Measurements from ENCODE around the gene HGS.

The HGS gene

GRCh38 chr17:81723651-81724209 lies 39.9 kb downstream of the HGS start:
- Histone ChIP-seq H3K27me3 (no peaks in the 10 kb centered on the region), H3K36me3 (no peaks in the 10 kb centered on the region), H3K4me3 (ENCODE audit: low read depth, low read length) (no peak overlapping the region), H3K9me3 (no peaks in the 10 kb centered on the region; the same call in 1 of the 2 replicates), H3K4me1 (no peaks in the 10 kb centered on the region; the same call in none of the 2 replicates)
- TF ChIP-seq CTCF (IDR thresholded peaks at IDR 0.05; ENCODE audit: low read depth, low read length) = no peak
- no peak for DNase-seq

GRCh38 chr17:81725439-81725838 lies 41.6 kb downstream of the HGS start:
- TF ChIP-seq CTCF (IDR thresholded peaks at IDR 0.05; ENCODE audit: low read depth, low read length) = no peak
- no peak for DNase-seq
- H3K36me3 ChIP-seq = no peaks in the 10 kb centered on the region
- no peaks in the 10 kb centered on the region; the same call in none of the 2 replicates for H3K4me1 ChIP-seq
- H3K4me3 ChIP-seq (ENCODE audit: low read depth, low read length) = no peak overlapping the region
- H3K9me3 ChIP-seq = no peaks in the 10 kb centered on the region; the same call in 1 of the 2 replicates
- no peaks in the 10 kb centered on the region for H3K27me3 ChIP-seq

- no peak for DNase-seq
- Histone ChIP-seq H3K36me3 (no peaks in the 10 kb centered on the region), H3K4me1 (no peaks in the 10 kb centered on the region; the same call in none of the 2 replicates), H3K4me3 (ENCODE audit: low read depth, low read length) (no peak overlapping the region), H3K27me3 (no peaks in the 10 kb centered on the region), H3K9me3 (no peaks in the 10 kb centered on the region; the same call in 1 of the 2 replicates)
- no peak for TF ChIP-seq CTCF (IDR thresholded peaks at IDR 0.05; ENCODE audit: low read depth, low read length)
Measured at GRCh38 chr17:81726004-81726403, 42.2 kb downstream of the HGS start.

GRCh38 chr17:81727324-81728031 lies 43.7 kb downstream of the HGS start:
- Histone ChIP-seq H3K9me3 (no peaks in the 10 kb centered on the region), H3K4me3 (ENCODE audit: low read depth, low read length) (no peak overlapping the region), H3K27me3 (no peaks in the 10 kb centered on the region; the same call in 1 of the 2 replicates), H3K36me3 (no peaks in the 10 kb centered on the region), H3K4me1 (no peaks in the 10 kb centered on the region)
- DNase-seq = no peak
- no peak for TF ChIP-seq CTCF (IDR thresholded peaks at IDR 0.05; ENCODE audit: low read depth, low read length)

- Histone ChIP-seq H3K9me3 (no peaks in the 10 kb centered on the region), H3K27me3 (peaks cover 9% of the 10 kb centered on the region), H3K36me3 (no peaks in the 10 kb centered on the region), H3K4me3 (ENCODE audit: low read depth, low read length) (no peak overlapping the region), H3K4me1 (no peaks in the 10 kb centered on the region)
- peak; percentile 93 for TF ChIP-seq CTCF (IDR thresholded peaks at IDR 0.05; ENCODE audit: low read depth, low read length)
- DNase-seq = peak; percentile 86
Measured at GRCh38 chr17:81733507-81734404, 49.9 kb downstream of the HGS start.
